ENCODE data around the gene SCIMP.
"Not testable (repeated sequence)": the region's sequence is repeated elsewhere in the genome, so short reads cannot be mapped to it uniquely, and the experiment has no call there.

Gene SCIMP

DNA sequence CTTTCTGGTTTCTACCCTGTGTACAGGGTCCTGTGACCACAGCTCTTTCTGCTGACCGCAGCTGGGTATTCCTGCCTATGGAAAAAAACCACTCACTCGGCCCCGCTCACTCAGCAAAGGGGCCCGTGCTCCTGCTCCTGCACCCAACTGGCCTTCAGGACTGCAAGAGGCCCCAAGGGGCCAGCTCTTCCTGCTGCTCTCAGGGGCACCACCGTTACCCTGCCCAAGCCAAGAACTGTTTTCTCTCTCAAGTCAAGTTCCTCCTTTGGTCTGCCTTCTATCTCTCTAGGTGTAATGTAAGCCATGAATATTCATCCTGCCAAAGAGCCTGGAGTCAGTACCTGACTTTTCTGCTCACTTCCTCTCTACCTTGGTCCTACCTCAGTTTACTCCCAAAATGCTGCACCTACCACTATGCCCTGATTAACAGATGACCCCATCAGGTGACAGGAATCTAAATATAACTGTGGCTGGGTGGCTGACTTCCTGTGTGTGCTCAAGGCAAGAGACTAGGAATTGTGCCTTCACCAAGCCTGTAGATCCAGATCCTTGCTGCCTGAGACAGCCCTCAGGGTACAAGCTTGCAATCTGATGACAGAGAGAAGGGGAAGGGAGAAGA is 20.4 kb upstream of the SCIMP start:
- in situ Hi-C loops (cut with HindIII; ENCODE audit: low sequenced_read_pairs), result no loop called here
- TF ChIP-seq, protein P1, sequence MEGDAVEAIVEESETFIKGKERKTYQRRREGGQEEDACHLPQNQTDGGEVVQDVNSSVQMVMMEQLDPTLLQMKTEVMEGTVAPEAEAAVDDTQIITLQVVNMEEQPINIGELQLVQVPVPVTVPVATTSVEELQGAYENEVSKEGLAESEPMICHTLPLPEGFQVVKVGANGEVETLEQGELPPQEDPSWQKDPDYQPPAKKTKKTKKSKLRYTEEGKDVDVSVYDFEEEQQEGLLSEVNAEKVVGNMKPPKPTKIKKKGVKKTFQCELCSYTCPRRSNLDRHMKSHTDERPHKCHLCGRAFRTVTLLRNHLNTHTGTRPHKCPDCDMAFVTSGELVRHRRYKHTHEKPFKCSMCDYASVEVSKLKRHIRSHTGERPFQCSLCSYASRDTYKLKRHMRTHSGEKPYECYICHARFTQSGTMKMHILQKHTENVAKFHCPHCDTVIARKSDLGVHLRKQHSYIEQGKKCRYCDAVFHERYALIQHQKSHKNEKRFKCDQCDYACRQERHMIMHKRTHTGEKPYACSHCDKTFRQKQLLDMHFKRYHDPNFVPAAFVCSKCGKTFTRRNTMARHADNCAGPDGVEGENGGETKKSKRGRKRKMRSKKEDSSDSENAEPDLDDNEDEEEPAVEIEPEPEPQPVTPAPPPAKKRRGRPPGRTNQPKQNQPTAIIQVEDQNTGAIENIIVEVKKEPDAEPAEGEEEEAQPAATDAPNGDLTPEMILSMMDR (IDR thresholded peaks at IDR 0.05; ENCODE audit: low read depth, low read length), result no peak
- DNase-seq (ENCODE audit: low read depth, low spot score), result no peak
- H3K4me3 ChIP-seq (ENCODE audit: low read depth, low read length), result no peak overlapping the region

GRCh38 chr17:5254414-5254813 is 19.8 kb upstream of the SCIMP start:
- in situ Hi-C loops (cut with HindIII; ENCODE audit: low sequenced_read_pairs), result no loop called here
- no peak overlapping the region for H3K4me3 ChIP-seq (ENCODE audit: low read depth, low read length)
- TF ChIP-seq, protein P1 (IDR thresholded peaks at IDR 0.05; ENCODE audit: low read depth, low read length), result no peak
- no peak for DNase-seq (ENCODE audit: low read depth, low spot score)

GRCh38 chr17:5249615-5250014 is 15.0 kb upstream of the SCIMP start:
- DNase-seq (ENCODE audit: low read depth, low spot score), result peak; percentile 83
- TF ChIP-seq, protein P1 (IDR thresholded peaks at IDR 0.05; ENCODE audit: low read depth, low read length), result peak; percentile 58
- no peak overlapping the region for H3K4me3 ChIP-seq (ENCODE audit: low read depth, low read length)
- in situ Hi-C loops (cut with HindIII; ENCODE audit: low sequenced_read_pairs), result no loop called here

GRCh38 chr17:5248821-5249479 is 14.3 kb upstream of the SCIMP start:
- DNase-seq (ENCODE audit: low read depth, low spot score), result peak; percentile 3
- no peak overlapping the region for H3K4me3 ChIP-seq (ENCODE audit: low read depth, low read length)
- in situ Hi-C loops (cut with HindIII; ENCODE audit: low sequenced_read_pairs), result no loop called here
- TF ChIP-seq, protein P1 (IDR thresholded peaks at IDR 0.05; ENCODE audit: low read depth, low read length), result no peak

GRCh38 chr17:5247621-5248020 is 13.0 kb upstream of the SCIMP start:
- in situ Hi-C loops (cut with HindIII; ENCODE audit: low sequenced_read_pairs), result no loop called here
- DNase-seq (ENCODE audit: low read depth, low spot score), result no peak

DNA sequence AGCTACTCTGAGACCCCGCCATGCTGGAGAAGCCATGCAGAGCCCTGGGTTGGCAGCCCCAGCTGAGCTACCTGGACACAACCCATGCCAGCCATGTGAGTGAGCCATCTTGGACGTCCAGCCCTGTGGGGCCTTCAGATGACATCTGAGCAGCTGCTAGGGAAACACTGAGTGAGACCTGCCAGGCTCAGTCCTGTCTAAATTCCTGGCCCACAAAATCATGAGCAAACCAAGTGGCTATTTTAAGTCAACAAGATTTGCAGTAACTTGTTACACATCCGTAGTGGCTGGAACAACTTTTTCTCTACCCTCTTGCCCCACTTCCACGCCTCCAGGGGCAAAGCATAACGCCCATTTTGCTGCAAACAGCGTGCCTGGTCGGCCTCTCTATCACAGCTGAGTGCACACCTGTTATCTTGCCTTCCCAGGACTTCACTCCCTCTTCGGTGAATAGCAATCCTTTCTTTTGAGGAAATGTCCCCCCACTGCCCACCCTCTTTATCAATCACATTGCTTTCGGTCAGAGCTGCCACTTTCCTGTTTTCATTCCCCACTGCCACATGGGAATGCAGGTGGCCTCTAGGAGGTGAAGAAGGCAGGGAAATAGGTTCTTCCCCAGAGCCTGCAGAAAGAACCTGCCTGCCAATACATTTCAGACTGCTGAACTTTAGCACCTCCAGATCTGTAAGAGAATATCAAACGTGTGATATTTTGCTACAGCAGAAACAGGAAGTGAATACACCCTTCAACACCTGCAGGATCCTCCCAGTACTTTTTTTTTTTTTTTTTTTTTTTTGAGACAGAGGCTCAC is 7.4 kb upstream of the SCIMP start:
- no peak for DNase-seq (ENCODE audit: low read depth, low spot score)
- H3K4me3 ChIP-seq (ENCODE audit: low read depth, low read length), result no peak overlapping the region
- in situ Hi-C loops (cut with HindIII; ENCODE audit: low sequenced_read_pairs), result no loop called here
- TF ChIP-seq, protein P1 (IDR thresholded peaks at IDR 0.05; ENCODE audit: low read depth, low read length), result no peak

More at GRCh38 chr17:5247621-5248020, 13.0 kb upstream of the SCIMP start:
- TF ChIP-seq, protein P1 (IDR thresholded peaks at IDR 0.05; ENCODE audit: low read depth, low read length), result no peak
- H3K4me3 ChIP-seq (ENCODE audit: low read depth, low read length), result no peak overlapping the region

GRCh38 chr17:5239769-5240168 is 5.1 kb upstream of the SCIMP start:
- H3K4me3 ChIP-seq (ENCODE audit: low read depth, low read length); DNase-seq (ENCODE audit: low read depth, low spot score); in situ Hi-C loops (cut with HindIII; ENCODE audit: low sequenced_read_pairs): not testable (repeated sequence)
